Measurements from ENCODE around the gene P2RX7. TPM values are rescaled to one million over a fixed set of nuclear protein-coding genes. Genes with fewer than 3 reads are reported as not detected.

Gene P2RX7
- total and polyA plus RNA-seq, 2 donors (not counting 1 experiment from before 2014, with no cell fraction given): 1.9 to 17.2 TPM

GRCh38 chr12:121115530-121115929 is 17.1 kb upstream of the P2RX7 start:
- no peak overlapping the region for H3K9ac ChIP-seq (ENCODE audit: insufficient read depth, low read length)
- TF ChIP-seq CTCF (conservative IDR thresholded peaks at IDR 0.05 in 1 of 2, IDR thresholded peaks at IDR 0.05 in 1 of 2; ENCODE audit: low read depth in 1 of 2, low read length in 2 of 2) (no peak), EZH2 (IDR thresholded peaks at IDR 0.05; ENCODE audit: low read length, missing control alignments) (no peak)

GRCh38 chr12:121116318-121117225 is 16.1 kb upstream of the P2RX7 start:
- no peaks in the 10 kb centered on the region for H4K20me1 ChIP-seq (ENCODE audit: control insufficient read depth, extremely low read depth, insufficient read depth, low read length)
- no peak overlapping the region for H2AFZ ChIP-seq (ENCODE audit: low read length)
- H3K27ac ChIP-seq (ENCODE audit: insufficient read depth, low read length): no peak overlapping the region
- H3K9ac ChIP-seq (ENCODE audit: insufficient read depth, low read length): no peak overlapping the region
- H3K4me2 ChIP-seq (ENCODE audit: extremely low read depth, insufficient read depth, low read length): no peak overlapping the region
- no peak for DNase-seq (ENCODE audit: low read depth in 2 of 2)
- TF ChIP-seq CTCF (conservative IDR thresholded peaks at IDR 0.05 in 1 of 2, IDR thresholded peaks at IDR 0.05 in 1 of 2; ENCODE audit: low read depth in 1 of 2, low read length in 2 of 2) (no peak), EZH2 (IDR thresholded peaks at IDR 0.05; ENCODE audit: low read length, missing control alignments) (no peak)
- no peaks in the 10 kb centered on the region for H3K36me3 ChIP-seq (ENCODE audit: control insufficient read depth, insufficient read depth, low read length)
- no peak overlapping the region for H3K4me3 ChIP-seq (replicated peaks in 1 of 4; ENCODE audit: control extremely low read depth in 1 of 4, insufficient read depth in 1 of 4, low read depth in 3 of 4, low read length in 4 of 4)
- H3K79me2 ChIP-seq (ENCODE audit: control insufficient read depth, insufficient read depth, low read length): no peaks in the 10 kb centered on the region
- H3K9me3 ChIP-seq (ENCODE audit: control insufficient read depth, insufficient read depth, low read depth, low read length): no peaks in the 10 kb centered on the region
- no peaks in the 10 kb centered on the region for H3K4me1 ChIP-seq (ENCODE audit: control insufficient read depth, extremely low read depth, insufficient read depth, low read length)
- no peaks in the 10 kb centered on the region for H3K27me3 ChIP-seq (ENCODE audit: control insufficient read depth, insufficient read depth, low read length)

More at GRCh38 chr12:121115530-121115929, 17.1 kb upstream of the P2RX7 start:
- DNase-seq (ENCODE audit: low read depth in 2 of 2): no peak
- no peak overlapping the region for H3K27ac ChIP-seq (ENCODE audit: insufficient read depth, low read length)
- no peaks in the 10 kb centered on the region for H3K27me3 ChIP-seq (ENCODE audit: control insufficient read depth, insufficient read depth, low read length)
- no peaks in the 10 kb centered on the region for H3K36me3 ChIP-seq (ENCODE audit: control insufficient read depth, insufficient read depth, low read length)
- no peak overlapping the region for H2AFZ ChIP-seq (ENCODE audit: low read length)
- no peak overlapping the region for H3K4me2 ChIP-seq (ENCODE audit: extremely low read depth, insufficient read depth, low read length)
- H3K79me2 ChIP-seq (ENCODE audit: control insufficient read depth, insufficient read depth, low read length): no peaks in the 10 kb centered on the region
- H3K4me3 ChIP-seq (replicated peaks in 1 of 4; ENCODE audit: control extremely low read depth in 1 of 4, insufficient read depth in 1 of 4, low read depth in 3 of 4, low read length in 4 of 4): no peak overlapping the region
- H4K20me1 ChIP-seq (ENCODE audit: control insufficient read depth, extremely low read depth, insufficient read depth, low read length): no peaks in the 10 kb centered on the region
- H3K4me1 ChIP-seq (ENCODE audit: control insufficient read depth, extremely low read depth, insufficient read depth, low read length): no peaks in the 10 kb centered on the region
- H3K9me3 ChIP-seq (ENCODE audit: control insufficient read depth, insufficient read depth, low read depth, low read length): no peaks in the 10 kb centered on the region

GRCh38 chr12:121117226-121117777 is 15.4 kb upstream of the P2RX7 start:
- TF ChIP-seq EZH2 (IDR thresholded peaks at IDR 0.05; ENCODE audit: low read length, missing control alignments) (no peak), CTCF (conservative IDR thresholded peaks at IDR 0.05 in 1 of 2, IDR thresholded peaks at IDR 0.05 in 1 of 2; ENCODE audit: low read depth in 1 of 2, low read length in 2 of 2) (no peak)

More at GRCh38 chr12:121117226-121117777, 15.4 kb upstream of the P2RX7 start:
- H3K27ac ChIP-seq (ENCODE audit: insufficient read depth, low read length): no peak overlapping the region
- H3K9me3 ChIP-seq (ENCODE audit: control insufficient read depth, insufficient read depth, low read depth, low read length): no peaks in the 10 kb centered on the region
- no peak overlapping the region for H3K4me3 ChIP-seq (replicated peaks in 1 of 4; ENCODE audit: control extremely low read depth in 1 of 4, insufficient read depth in 1 of 4, low read depth in 3 of 4, low read length in 4 of 4)
- no peaks in the 10 kb centered on the region for H3K27me3 ChIP-seq (ENCODE audit: control insufficient read depth, insufficient read depth, low read length)
- H3K9ac ChIP-seq (ENCODE audit: insufficient read depth, low read length): no peak overlapping the region
- H3K79me2 ChIP-seq (ENCODE audit: control insufficient read depth, insufficient read depth, low read length): no peaks in the 10 kb centered on the region
- H3K36me3 ChIP-seq (ENCODE audit: control insufficient read depth, insufficient read depth, low read length): no peaks in the 10 kb centered on the region
- H3K4me1 ChIP-seq (ENCODE audit: control insufficient read depth, extremely low read depth, insufficient read depth, low read length): no peaks in the 10 kb centered on the region
- no peak for DNase-seq (ENCODE audit: low read depth in 2 of 2)
- H2AFZ ChIP-seq (ENCODE audit: low read length): no peak overlapping the region
- H4K20me1 ChIP-seq (ENCODE audit: control insufficient read depth, extremely low read depth, insufficient read depth, low read length): no peaks in the 10 kb centered on the region
- H3K4me2 ChIP-seq (ENCODE audit: extremely low read depth, insufficient read depth, low read length): no peak overlapping the region
